T-helper 22 cell (primary cell): ENCODE results near the gene DDX24.
"Not testable (repeated sequence)": the region's sequence is repeated elsewhere in the genome, so short reads cannot be mapped to it uniquely, and the experiment has no call there.

Source experiments
- DNase-seq: peaks from one replicate; pipeline ENCODE4 v3.0.0-alpha.2; 2020; ENCODE audit warnings: low read depth

DDX24 gene

GRCh38 chr14:94077823-94078222, 3.2 kb downstream of the DDX24 start:
- no peak for DNase-seq

DNA sequence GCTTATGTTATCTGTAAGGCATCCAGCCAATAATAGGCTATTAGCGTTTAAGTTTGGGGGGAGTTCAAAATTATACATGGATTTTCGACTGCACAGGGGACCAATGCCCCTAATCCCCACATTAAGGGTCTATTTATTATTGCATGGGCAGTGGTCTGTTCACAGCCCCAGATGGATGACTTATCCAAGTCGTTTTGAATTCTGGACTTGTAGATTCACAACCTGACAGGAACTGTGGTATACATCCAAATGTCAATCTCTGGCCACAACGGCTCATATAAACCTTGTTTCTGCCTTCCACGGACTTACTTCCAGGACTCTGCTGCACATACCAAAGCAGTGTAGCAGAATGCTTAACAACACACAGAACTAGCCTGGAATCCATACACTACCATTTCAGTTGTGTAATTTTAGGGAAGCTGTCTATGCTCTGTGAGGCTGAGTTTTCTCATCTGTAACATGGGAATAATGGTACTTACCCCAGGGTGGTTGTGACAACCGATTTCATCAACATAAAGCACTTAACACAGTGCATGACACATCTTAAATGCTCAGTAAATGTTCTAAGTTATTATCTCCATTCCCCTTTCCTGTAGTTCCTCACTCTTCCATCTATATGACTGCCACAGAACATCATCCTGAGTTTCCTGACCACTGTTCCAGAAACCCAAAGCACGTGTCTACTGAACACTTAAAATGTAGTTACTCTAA, 3.7 kb downstream of the DDX24 start:
- no peak for DNase-seq

DNA sequence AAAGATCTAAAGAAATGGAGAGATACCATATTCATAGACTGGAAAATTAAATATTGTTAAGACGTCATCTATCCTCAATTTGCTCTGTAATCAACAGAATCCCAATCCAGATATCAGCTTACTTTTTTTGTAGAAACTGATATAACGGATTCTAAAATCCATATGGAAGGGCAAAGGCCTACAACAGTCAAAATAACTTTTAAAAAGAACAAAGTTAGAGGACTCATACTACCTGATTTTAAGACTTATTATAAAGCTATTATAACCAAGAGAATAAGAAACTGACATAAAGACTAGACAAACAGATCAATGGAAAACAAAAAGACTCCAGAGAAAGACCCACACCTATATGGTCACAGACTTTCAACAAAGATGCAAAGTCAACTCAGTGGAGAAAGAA, 6.0 kb downstream of the DDX24 start:
- DNase-seq, result no peak

- DNase-seq, result no peak
These were observed 6.5 kb downstream of the DDX24 start for GRCh38 chr14:94074534-94074933.

DNA sequence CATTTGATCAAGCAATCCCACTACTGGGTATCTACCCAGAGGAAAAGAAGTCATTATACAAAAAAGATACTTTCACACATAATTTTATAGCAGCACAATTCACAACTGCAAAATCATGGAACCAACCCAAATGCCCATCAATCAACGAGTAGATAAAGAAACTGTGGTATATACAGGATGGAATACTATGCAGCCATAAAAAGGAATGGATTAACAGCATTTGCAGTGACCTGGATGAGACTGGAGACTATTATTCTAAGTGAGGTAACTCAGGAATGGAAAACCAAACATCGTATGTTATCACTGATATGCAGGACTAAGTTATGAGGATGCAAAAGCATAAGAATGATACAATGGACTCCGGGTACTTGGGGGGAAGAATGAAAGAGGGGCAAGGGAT, 8.9 kb downstream of the DDX24 start:
- DNase-seq, result not testable (repeated sequence)

GRCh38 chr14:94066089-94066676, 14.8 kb downstream of the DDX24 start:
- no peak for DNase-seq

- no peak for DNase-seq
These were observed 18.6 kb downstream of the DDX24 start for GRCh38 chr14:94062344-94062940.

DNA sequence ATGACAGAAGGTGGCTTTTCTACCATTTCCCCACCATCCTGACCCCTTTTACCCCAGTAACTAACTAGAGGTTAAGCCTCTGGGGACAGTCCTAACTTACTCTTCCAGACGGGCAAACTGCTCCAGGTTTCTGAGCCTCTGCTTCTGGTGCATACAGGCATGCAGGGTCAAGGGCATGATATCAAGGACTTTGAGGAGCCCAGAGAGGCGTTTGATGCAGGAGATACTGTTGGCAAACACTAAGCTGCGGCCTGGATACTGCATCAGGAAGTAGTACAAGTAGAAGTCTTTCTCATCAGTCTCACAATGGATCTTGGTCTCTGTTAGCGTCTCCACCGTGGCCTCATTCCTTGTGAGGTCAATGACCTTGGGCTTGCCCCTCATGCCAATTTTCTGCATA, 21.0 kb downstream of the DDX24 start:
- DNase-seq, result no peak

GRCh38 chr14:94058674-94059138, 22.3 kb downstream of the DDX24 start:
- DNase-seq, result no peak

DNA sequence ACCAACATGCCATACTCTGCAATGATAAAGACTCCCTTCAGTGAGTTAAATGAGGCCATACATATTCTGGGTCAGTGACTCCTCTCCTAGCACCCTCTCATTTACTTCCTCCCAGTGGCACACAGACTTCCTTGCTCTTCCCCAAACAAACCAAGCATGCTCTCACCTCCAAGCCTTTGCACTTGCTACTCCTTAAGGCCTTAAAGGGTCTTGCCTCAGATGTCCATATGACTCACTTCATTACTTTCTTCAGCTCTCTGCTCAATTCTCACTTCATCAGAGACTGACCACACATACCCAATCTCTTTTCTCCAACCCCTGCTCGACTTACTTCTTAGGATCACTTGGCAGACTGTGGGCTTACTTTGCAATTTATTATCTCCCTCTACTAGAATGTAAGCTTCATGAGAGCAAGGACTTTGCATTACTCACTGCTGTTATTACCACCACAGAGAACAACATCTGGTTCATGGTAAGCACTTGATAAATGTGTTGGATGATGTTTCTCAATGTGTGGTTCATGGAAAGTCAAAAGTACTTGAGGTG, 22.8 kb downstream of the DDX24 start:
- DNase-seq, result no peak

GRCh38 chr14:94056579-94057308, 24.3 kb downstream of the DDX24 start:
- no peak for DNase-seq

DNA sequence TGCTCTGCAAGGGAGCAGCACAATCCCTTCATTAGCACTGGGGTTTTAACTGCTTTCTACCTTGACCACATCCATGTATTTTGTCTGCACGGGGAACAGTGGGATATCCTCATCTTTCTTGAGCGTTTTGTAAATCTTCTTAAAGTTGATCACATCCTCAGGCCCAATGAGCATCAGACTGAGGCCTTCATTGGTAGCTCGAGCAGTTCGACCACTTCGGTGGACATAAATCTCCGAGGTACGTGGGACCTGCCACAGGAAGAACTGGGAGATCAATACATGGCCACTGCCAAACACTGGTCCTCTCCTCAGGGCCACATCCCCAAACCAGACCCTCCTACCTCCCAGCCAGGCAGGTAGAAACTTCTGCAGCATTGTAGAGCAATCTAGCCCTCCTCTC, 26.1 kb downstream of the DDX24 start:
- no peak for DNase-seq

DNA sequence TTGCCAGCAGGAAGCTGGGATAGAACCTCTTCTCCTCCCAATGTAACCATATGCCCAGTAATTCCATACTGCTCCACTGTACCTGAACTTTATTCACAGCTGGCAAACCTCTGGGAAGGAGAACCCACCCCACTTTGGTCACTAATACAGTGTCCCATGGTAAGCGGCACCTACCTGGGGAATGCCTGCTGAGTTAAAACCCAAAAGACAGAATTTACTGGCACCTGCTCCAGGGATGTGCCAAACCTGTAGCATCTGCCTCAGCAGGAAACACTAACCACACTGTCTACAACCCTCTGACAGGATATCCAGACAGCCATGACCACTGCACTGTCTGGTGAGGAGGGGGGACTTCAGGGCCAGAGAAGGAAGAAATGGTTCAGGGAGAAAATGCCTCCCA, 26.6 kb downstream of the DDX24 start:
- no peak for DNase-seq

DNA sequence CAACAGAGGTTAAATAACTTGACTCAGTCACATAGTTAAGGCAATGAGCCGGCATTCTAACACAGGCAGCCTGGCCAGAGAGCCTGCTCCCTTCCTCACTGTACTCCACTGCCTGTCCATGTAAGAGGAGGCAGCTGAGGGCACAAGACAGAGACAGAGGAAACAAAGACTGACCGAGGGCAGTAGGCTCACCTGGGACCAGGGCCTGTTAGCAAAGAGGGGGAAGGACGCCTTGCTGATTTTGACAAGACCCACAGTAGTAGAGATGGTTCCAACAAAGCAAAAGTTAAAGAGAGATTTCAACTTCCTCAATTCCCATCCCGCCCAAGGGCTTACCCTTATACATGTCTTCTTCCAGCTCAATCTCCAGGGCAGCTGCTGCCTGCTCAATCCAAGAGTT, 28.3 kb downstream of the DDX24 start:
- DNase-seq, result no peak

- DNase-seq, result no peak
These were observed 28.8 kb downstream of the DDX24 start for GRCh38 chr14:94052199-94052598.

DNA sequence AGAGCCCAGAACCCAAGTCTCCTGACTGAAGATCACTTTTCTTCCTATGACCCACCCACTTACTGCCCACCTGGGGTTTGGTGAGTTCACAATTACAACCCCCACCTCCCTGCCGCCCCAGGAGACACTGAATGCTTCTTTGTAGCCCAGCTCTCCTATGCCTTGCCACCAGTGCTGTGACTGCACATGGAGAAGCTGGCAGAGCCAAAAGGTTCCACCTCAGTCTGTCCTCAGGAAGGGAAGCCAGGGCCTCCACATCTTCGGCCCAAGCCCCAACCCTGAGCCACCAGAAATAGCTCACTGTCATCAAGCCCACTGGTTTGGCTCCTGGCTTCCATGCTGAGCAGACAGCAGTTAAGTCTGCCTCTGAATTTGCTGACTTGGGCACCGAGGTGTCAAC, 29.2 kb downstream of the DDX24 start:
- no peak for DNase-seq

DNA sequence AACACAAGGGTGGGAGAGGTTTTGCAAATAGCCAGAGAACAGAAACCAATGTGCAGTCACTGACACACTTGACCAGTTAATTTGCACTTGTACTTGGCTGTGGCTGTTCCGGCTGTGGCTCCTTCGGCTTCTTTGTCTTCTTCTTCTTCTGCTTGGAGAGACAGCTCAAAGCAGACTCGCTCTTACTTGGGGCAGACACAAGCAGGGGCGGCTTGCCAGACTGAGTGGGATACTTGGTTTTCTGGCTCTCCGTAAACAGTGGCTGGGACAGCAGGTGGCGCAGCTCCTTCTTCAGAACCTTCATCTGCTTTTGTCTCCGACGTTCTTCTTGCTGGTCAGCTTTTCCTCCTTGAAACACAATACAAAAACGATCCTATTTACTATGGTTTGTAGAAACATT, 29.9 kb downstream of the DDX24 start:
- no peak for DNase-seq

DNA sequence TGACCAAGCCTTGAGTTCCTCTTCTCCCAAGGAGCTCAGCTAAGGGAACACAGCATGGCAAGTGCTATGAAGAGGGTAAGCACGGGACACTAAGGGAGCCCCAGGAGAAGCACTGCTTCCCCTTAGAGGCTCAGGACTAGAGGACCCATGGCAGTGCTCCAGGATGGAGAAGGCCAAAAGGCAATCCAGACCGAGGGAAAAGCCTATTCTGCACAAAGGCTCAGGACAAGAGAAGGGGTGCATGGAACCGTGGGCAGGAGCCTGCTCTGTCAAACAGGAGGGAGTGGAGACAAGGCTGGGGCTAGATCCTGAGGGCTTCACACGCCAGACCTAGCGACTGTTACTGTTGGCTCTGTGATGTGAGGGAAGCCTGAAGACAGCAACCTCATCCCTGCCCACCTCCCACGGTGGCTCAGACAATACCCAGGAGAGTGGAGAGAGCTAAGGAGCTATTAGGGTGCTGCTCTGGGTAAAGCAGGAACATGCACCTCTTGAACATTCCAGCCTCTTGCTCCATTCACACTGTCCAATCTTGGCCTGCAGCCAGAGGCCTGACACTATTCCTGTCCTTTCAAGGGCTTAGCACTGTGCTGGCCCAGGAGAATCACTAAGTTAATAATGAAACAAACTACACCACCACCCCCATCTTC, 30.6 kb downstream of the DDX24 start:
- DNase-seq, result no peak

GRCh38 chr14:94049625-94050023, 31.4 kb downstream of the DDX24 start:
- DNase-seq, result no peak

- DNase-seq, result no peak
These were observed 32.0 kb downstream of the DDX24 start for GRCh38 chr14:94048691-94049624.

DNA sequence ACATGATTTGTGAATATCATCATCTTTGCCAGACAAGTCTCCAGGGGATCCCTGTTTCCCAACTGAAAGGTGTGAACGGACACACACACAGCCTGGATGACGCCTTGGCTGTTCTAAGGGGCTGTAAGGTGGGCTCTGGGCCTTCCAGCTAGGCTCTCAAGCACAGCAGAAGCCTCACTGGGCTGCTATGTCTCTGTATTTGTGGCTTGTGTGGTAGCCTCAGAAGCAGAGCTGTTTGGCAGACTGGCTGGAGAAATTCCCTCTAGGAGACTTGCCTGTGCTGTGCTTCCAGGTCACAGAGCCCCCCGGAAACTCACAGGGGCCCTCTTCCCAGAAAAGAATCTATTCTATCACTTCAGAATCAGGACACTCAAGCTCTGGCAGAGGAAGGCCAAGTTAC, 33.4 kb downstream of the DDX24 start:
- DNase-seq, result no peak
